ENCODE results near the gene CPB2. TPM values are rescaled to one million over a fixed set of nuclear protein-coding genes. Genes with fewer than 3 reads are reported as not detected.

CPB2 gene
- total RNA-seq, 1 experiment from 2014 or later = 0.15 TPM

GRCh38 chr13:46143184-46143701 is 38.4 kb upstream of the CPB2 start:
- ATAC-seq (no peak), DNase-seq (ENCODE audit: low read depth, low spot score) (no peak)
- no TSS peak for BruUV-seq (replicated peaks)
- H3K9me2 ChIP-seq (ENCODE audit: insufficient read depth) = no peaks in the 10 kb centered on the region
- H3K79me2 ChIP-seq (ENCODE audit: insufficient read depth, low read length) = no peaks in the 10 kb centered on the region
- H3K9ac ChIP-seq (ENCODE audit: low read length) = no peak overlapping the region
- no peaks in the 10 kb centered on the region for H3K36me3 ChIP-seq (ENCODE audit: control insufficient read depth in 1 of 2, insufficient read depth in 2 of 2, low read length in 2 of 2)
- H3K4me3 ChIP-seq (replicated peaks in 1 of 2; ENCODE audit: low read depth in 1 of 2, low read length in 2 of 2) = no peak overlapping the region
- H2AFZ ChIP-seq (ENCODE audit: low read depth, low read length, poor library complexity, severe bottlenecking) = no peak overlapping the region
- H3K27ac ChIP-seq (ENCODE audit: low read depth, low read length) = no peak overlapping the region
- RAD21 ChIA-PET (ENCODE audit: low non-redundant PET in 1 of 2, low total read pairs in 2 of 2, uncharacterized antibody in 2 of 2, unreplicated experiment in 2 of 2) = no interaction called here
- peaks cover 5% of the 10 kb centered on the region; the same call in 1 of the 2 replicates for H3K27me3 ChIP-seq (ENCODE audit: insufficient read depth, low read length)
- POLR2A ChIA-PET = no interaction called here
- no peaks in the 10 kb centered on the region for H4K20me1 ChIP-seq (ENCODE audit: insufficient read depth)
- no peak overlapping the region for H3K4me2 ChIP-seq (ENCODE audit: low read length)
- H3K9me3 ChIP-seq (ENCODE audit: control insufficient read depth in 1 of 2, insufficient read depth in 1 of 2, low read depth in 1 of 2, low read length in 2 of 2) = no peaks in the 10 kb centered on the region
- TF ChIP-seq EGR1 (IDR thresholded peaks at IDR 0.05; ENCODE audit: low read depth) (no peak), SIN3A (IDR thresholded peaks at IDR 0.05; ENCODE audit: low read depth) (no peak), SP1 (IDR thresholded peaks at IDR 0.05; ENCODE audit: low read depth) (no peak), ZNF274 (IDR thresholded peaks at IDR 0.05; ENCODE audit: low read depth, low read length) (no peak), ZFX (IDR thresholded peaks at IDR 0.05) (no peak), ATF3 (IDR thresholded peaks at IDR 0.05) (no peak), MAX (IDR thresholded peaks at IDR 0.05) (no peak), REST (IDR thresholded peaks at IDR 0.05; ENCODE audit: low read depth) (no peak), POLR2A (IDR thresholded peaks at IDR 0.05; ENCODE audit: borderline replicate concordance, extremely low read depth, insufficient read depth, insufficient read length) (no peak), CBX3 (IDR thresholded peaks at IDR 0.05; ENCODE audit: low read depth) (no peak), YY1 (IDR thresholded peaks at IDR 0.05; ENCODE audit: extremely low read depth, insufficient replicate concordance, low read depth, low read length) (no peak), RAD21 (IDR thresholded peaks at IDR 0.05; ENCODE audit: low read depth) (no peak), EZH2phosphoT487 (IDR thresholded peaks at IDR 0.05; ENCODE audit: borderline replicate concordance) (no peak), POLR2AphosphoS5 (IDR thresholded peaks at IDR 0.05; ENCODE audit: low read depth, low read length) (no peak), JUND (IDR thresholded peaks at IDR 0.05) (no peak)
- TF ChIP-seq, protein P1, sequence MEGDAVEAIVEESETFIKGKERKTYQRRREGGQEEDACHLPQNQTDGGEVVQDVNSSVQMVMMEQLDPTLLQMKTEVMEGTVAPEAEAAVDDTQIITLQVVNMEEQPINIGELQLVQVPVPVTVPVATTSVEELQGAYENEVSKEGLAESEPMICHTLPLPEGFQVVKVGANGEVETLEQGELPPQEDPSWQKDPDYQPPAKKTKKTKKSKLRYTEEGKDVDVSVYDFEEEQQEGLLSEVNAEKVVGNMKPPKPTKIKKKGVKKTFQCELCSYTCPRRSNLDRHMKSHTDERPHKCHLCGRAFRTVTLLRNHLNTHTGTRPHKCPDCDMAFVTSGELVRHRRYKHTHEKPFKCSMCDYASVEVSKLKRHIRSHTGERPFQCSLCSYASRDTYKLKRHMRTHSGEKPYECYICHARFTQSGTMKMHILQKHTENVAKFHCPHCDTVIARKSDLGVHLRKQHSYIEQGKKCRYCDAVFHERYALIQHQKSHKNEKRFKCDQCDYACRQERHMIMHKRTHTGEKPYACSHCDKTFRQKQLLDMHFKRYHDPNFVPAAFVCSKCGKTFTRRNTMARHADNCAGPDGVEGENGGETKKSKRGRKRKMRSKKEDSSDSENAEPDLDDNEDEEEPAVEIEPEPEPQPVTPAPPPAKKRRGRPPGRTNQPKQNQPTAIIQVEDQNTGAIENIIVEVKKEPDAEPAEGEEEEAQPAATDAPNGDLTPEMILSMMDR (IDR thresholded peaks at IDR 0.05 in 2 of 3, conservative IDR thresholded peaks at IDR 0.05 in 1 of 3; ENCODE audit: borderline replicate concordance in 1 of 3, insufficient read depth in 1 of 3, low read depth in 2 of 3, low read length in 2 of 3) = no peak
- TF ChIP-seq, protein P2, sequence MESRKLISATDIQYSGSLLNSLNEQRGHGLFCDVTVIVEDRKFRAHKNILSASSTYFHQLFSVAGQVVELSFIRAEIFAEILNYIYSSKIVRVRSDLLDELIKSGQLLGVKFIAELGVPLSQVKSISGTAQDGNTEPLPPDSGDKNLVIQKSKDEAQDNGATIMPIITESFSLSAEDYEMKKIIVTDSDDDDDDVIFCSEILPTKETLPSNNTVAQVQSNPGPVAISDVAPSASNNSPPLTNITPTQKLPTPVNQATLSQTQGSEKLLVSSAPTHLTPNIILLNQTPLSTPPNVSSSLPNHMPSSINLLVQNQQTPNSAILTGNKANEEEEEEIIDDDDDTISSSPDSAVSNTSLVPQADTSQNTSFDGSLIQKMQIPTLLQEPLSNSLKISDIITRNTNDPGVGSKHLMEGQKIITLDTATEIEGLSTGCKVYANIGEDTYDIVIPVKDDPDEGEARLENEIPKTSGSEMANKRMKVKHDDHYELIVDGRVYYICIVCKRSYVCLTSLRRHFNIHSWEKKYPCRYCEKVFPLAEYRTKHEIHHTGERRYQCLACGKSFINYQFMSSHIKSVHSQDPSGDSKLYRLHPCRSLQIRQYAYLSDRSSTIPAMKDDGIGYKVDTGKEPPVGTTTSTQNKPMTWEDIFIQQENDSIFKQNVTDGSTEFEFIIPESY (IDR thresholded peaks at IDR 0.05; ENCODE audit: extremely low read depth, insufficient replicate concordance, low read length) = no peak
- CTCF ChIA-PET = no interaction called here
- intact Hi-C loops (cut with micrococcal nuclease) = no loop called here
- no peaks in the 10 kb centered on the region for H3K4me1 ChIP-seq (ENCODE audit: control insufficient read depth in 1 of 2, insufficient read depth in 2 of 2, low read length in 2 of 2)

All from HCT116 (cell line).